Neural crest cell (in vitro differentiated cells): ENCODE data around the gene TF. TPM values are rescaled to one million over a fixed set of nuclear protein-coding genes. Genes with fewer than 3 reads are reported as not detected.

Experiments used
- DNase-seq: peaks from one replicate; pipeline ENCODE4 v3.0.0; 2021; ENCODE audit warnings: low read depth, mixed read lengths, low spot score
- H3K27ac Mint-ChIP-seq: one replicate; pipeline ENCODE4 v1.8.0; 2021; ENCODE audit warnings: mild to moderate bottlenecking, mixed read lengths; ENCODE audit not compliant: unreplicated experiment
- H3K27me3 Mint-ChIP-seq: 2 replicates; pipeline ENCODE4 v1.8.0; 2021; ENCODE audit warnings: low read depth, mild to moderate bottlenecking, mixed read lengths
- H3K36me3 Mint-ChIP-seq: 2 replicates; pipeline ENCODE4 v1.8.0; 2021; ENCODE audit warnings: low read depth, mild to moderate bottlenecking, mixed read lengths
- H3K4me1 Mint-ChIP-seq: 2 replicates; pipeline ENCODE4 v1.8.0; 2021; ENCODE audit warnings: mixed read lengths
- H3K4me3 Mint-ChIP-seq: one replicate; pipeline ENCODE4 v1.8.0; 2021; ENCODE audit warnings: mild to moderate bottlenecking, mixed read lengths
- H3K9me3 Mint-ChIP-seq: 2 replicates; pipeline ENCODE4 v1.8.0; 2021; ENCODE audit warnings: mixed read lengths
- total RNA-seq: library from RNA; stranded (reverse); gene quantifications from 2 replicates; pipeline ENCODE4 v1.2.1, GENCODE V29; 2021
- TF ChIP-seq, protein P1 (sequence below): fragments of 200-600 bp; sonication (generic); conservative IDR thresholded peaks from 2 replicates; pipeline ENCODE4 v1.5.0; 2021; ENCODE audit warnings: antibody characterized with exemption, mild to moderate bottlenecking

The TF gene
- total RNA-seq, 1 donor from 2014 or later, result 1.6 TPM

DNA sequence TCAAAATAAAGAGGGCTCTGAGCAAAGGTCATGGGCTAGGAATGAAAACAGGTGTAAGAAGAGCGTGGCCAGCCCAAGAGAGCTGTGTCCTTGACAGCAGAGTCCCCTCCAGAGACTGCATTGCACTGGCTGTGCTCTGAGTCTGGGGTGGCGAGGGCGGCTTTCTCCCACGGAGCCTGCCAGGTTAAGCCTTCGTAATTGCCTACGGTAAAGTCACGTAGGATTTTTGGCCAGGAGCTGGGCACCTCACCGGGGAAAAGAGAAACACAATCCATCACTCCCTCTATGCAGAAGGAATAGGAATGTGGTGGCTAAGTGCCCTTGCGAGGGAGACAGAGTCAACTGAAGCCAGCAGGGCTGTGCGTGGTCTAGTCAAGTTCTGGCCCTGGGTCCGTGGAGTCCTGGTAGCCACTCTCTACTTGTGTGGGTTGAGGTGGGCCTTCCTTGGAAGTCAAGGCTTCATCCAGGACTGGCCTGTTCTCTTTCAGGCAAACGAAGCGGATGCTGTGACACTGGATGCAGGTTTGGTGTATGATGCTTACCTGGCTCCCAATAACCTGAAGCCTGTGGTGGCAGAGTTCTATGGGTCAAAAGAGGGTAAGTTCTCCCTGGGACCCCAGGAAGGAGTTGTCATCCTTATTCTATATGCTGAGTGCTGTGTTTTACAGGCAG is 7.0 kb downstream of the TF start:
- TF ChIP-seq, protein P1, sequence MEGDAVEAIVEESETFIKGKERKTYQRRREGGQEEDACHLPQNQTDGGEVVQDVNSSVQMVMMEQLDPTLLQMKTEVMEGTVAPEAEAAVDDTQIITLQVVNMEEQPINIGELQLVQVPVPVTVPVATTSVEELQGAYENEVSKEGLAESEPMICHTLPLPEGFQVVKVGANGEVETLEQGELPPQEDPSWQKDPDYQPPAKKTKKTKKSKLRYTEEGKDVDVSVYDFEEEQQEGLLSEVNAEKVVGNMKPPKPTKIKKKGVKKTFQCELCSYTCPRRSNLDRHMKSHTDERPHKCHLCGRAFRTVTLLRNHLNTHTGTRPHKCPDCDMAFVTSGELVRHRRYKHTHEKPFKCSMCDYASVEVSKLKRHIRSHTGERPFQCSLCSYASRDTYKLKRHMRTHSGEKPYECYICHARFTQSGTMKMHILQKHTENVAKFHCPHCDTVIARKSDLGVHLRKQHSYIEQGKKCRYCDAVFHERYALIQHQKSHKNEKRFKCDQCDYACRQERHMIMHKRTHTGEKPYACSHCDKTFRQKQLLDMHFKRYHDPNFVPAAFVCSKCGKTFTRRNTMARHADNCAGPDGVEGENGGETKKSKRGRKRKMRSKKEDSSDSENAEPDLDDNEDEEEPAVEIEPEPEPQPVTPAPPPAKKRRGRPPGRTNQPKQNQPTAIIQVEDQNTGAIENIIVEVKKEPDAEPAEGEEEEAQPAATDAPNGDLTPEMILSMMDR, result no peak

GRCh38 chr3:133753779-133754164 is 7.6 kb downstream of the TF start:
- Mint-ChIP-seq H3K4me3 (no peak overlapping the region), H3K4me1 (no peaks in the 10 kb centered on the region), H3K27ac (no peak overlapping the region), H3K27me3 (no peaks in the 10 kb centered on the region), H3K36me3 (no peaks in the 10 kb centered on the region), H3K9me3 (no peaks in the 10 kb centered on the region)
- TF ChIP-seq, protein P1, result no peak
- DNase-seq, result no peak

More for the DNA sequence above, 7.0 kb downstream of the TF start:
- H3K36me3 Mint-ChIP-seq, result no peaks in the 10 kb centered on the region
- no peak for DNase-seq
- H3K27ac Mint-ChIP-seq, result no peak overlapping the region
- H3K4me1 Mint-ChIP-seq, result no peaks in the 10 kb centered on the region
- H3K9me3 Mint-ChIP-seq, result no peaks in the 10 kb centered on the region
- H3K4me3 Mint-ChIP-seq, result no peak overlapping the region
- no peaks in the 10 kb centered on the region for H3K27me3 Mint-ChIP-seq

DNA sequence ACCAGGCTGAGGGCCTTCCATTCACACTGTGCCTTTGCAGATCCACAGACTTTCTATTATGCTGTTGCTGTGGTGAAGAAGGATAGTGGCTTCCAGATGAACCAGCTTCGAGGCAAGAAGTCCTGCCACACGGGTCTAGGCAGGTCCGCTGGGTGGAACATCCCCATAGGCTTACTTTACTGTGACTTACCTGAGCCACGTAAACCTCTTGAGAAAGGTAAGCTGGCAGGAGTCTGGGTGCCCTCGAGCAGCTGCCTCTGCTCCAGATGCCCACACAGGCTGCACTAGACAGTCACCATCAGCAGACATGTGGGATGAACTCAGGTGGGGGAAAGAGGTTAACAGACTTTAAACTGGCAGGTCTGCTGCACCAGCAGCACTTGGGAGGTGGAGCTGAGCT is 8.3 kb downstream of the TF start:
- no peaks in the 10 kb centered on the region for H3K4me1 Mint-ChIP-seq
- DNase-seq, result no peak
- peak overlapping the region; percentile 92 for H3K27ac Mint-ChIP-seq
- H3K36me3 Mint-ChIP-seq, result no peaks in the 10 kb centered on the region
- H3K9me3 Mint-ChIP-seq, result no peaks in the 10 kb centered on the region
- H3K4me3 Mint-ChIP-seq, result no peak overlapping the region
- H3K27me3 Mint-ChIP-seq, result no peaks in the 10 kb centered on the region
- TF ChIP-seq, protein P1, result no peak

GRCh38 chr3:133754973-133755828 is 9.0 kb downstream of the TF start:
- no peak overlapping the region for H3K4me3 Mint-ChIP-seq
- DNase-seq, result no peak
- TF ChIP-seq, protein P1, result no peak
- no peaks in the 10 kb centered on the region for H3K27me3 Mint-ChIP-seq
- no peak overlapping the region for H3K27ac Mint-ChIP-seq
- no peaks in the 10 kb centered on the region for H3K36me3 Mint-ChIP-seq
- no peaks in the 10 kb centered on the region for H3K9me3 Mint-ChIP-seq
- no peaks in the 10 kb centered on the region for H3K4me1 Mint-ChIP-seq

DNA sequence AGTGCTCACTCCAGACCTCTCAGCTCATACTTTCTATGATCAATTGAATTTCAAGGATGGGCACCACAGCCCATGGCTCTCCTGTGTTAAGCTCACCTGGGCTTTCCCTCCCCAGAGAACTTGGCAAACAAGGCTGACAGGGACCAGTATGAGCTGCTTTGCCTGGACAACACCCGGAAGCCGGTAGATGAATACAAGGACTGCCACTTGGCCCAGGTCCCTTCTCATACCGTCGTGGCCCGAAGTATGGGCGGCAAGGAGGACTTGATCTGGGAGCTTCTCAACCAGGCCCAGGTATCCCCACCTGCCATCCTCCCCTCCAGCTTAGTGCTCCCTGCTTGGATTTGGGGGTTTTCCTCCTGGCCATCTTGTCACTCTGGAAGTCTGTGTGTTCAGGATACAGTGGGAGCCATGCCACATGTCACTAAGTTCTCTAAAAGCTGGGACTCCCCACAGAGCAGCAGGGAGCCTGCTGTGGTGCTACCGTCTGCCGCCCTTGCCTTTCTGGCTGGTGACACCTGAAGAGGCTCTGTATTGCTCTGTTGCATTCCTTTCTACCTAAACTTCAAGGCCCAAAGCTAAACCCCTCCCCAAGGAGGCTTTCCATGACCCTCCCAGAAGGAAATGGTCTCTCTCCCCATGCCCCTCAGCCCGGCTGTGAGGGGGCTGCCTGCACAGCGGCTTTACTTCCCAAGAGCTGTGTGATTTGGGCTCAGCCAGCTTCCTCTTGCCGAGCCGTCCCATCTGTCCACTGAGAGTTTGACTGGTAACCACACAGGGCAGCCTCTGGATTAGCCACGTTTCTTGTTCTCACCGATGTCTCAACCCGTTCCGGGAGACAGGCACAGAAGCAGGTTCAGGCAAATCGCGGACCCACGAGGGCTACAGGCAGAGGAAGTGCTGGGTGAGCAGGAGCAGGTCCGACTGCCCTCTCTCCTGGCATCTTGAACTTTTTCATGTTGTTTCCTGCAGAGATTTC is 10.8 kb downstream of the TF start:
- peaks cover 3% of the 10 kb centered on the region for H3K27me3 Mint-ChIP-seq
- no peak for DNase-seq
- no peak overlapping the region for H3K4me3 Mint-ChIP-seq
- no peak overlapping the region for H3K27ac Mint-ChIP-seq
- no peaks in the 10 kb centered on the region for H3K9me3 Mint-ChIP-seq
- no peaks in the 10 kb centered on the region for H3K36me3 Mint-ChIP-seq
- TF ChIP-seq, protein P1, result no peak
- no peaks in the 10 kb centered on the region for H3K4me1 Mint-ChIP-seq
